HepG2 (cell line): ENCODE results near the gene CLASRP. TPM values are rescaled to one million over a fixed set of nuclear protein-coding genes. Genes with fewer than 3 reads are reported as not detected.
A peak's percentile ranks its signal among the peaks of the same experiment; 100 is the strongest.

Experiments
- EED ChIP-seq: sonication (generic); formaldehyde crosslinking; IDR thresholded peaks from 2 replicates; pipeline ENCODE4 v1.5.0; 2020; ENCODE audit warnings: mild to moderate bottlenecking, missing genetic modification reagents
- GTF2F1 ChIP-seq: fragments of 150-350 bp; IDR thresholded peaks from 2 replicates; pipeline ENCODE4 v1.6.1; 2014; ENCODE audit warnings: low read length
- HCFC1 ChIP-seq: fragments of 150-350 bp; IDR thresholded peaks from 2 replicates; pipeline ENCODE4 v1.6.1; 2014; ENCODE audit warnings: low read depth, low read length
- ISL2 ChIP-seq: sonication (generic); formaldehyde crosslinking; IDR thresholded peaks from 2 replicates; pipeline ENCODE4 v1.5.0; 2020; ENCODE audit warnings: missing genetic modification reagents
- KDM5A ChIP-seq: fragments of 200-600 bp; sonication (generic); IDR thresholded peaks from 2 replicates; pipeline ENCODE4 v1.7.0; 2018; ENCODE audit warnings: antibody characterized with exemption, mild to moderate bottlenecking, low read length, borderline replicate concordance
- MED1 ChIP-seq: sonication (generic); formaldehyde crosslinking; IDR thresholded peaks from 2 replicates; pipeline ENCODE4 v1.4.0; 2020; ENCODE audit warnings: missing genetic modification reagents
- NFKBIZ ChIP-seq: IDR thresholded peaks from 2 replicates; pipeline ENCODE4 v1.6.1; 2018; ENCODE audit warnings: missing genetic modification reagents, missing compliant biosample characterization
- NR1H2 ChIP-seq: sonication (generic); formaldehyde crosslinking; IDR thresholded peaks from 2 replicates; pipeline ENCODE4 v1.8.1; 2022; ENCODE audit warnings: low read depth, missing genetic modification reagents, borderline replicate concordance
- SIN3B ChIP-seq: fragments of 150-350 bp; IDR thresholded peaks from 2 replicates; pipeline ENCODE4 v1.6.1; 2014; ENCODE audit warnings: low read length
- ZFP82 ChIP-seq: sonication (generic); formaldehyde crosslinking; IDR thresholded peaks from 2 replicates; pipeline ENCODE4 v1.5.1; 2020; ENCODE audit warnings: mild to moderate bottlenecking, missing genetic modification reagents, borderline replicate concordance
- ZNF780A ChIP-seq: sonication (generic); formaldehyde crosslinking; IDR thresholded peaks from 2 replicates; pipeline ENCODE4 v1.8.0; 2022; ENCODE audit warnings: mild to moderate bottlenecking, missing genetic modification reagents, moderate library complexity
- ZNF883 ChIP-seq: sonication (generic); formaldehyde crosslinking; IDR thresholded peaks from 2 replicates; pipeline ENCODE4 v1.5.1; 2020; ENCODE audit warnings: mild to moderate bottlenecking, missing genetic modification reagents; ENCODE audit errors: not compliant biosample characterization
- polyA plus RNA-seq, 8 experiments: library from polyadenylated mRNA; depleted of rRNA in 3 of 8; stranded (reverse) in 7 of 8; unstranded in 1 of 8; fragments of >200 nt; fragmentation: Illumina TruSeq in 4 of 8; extraction: Trizol in 4 of 8; gene quantifications; 2 replicates each; pipeline versions ENCODE4 v1.2.1 to v1.2.3, GENCODE V29; 2011 to 2016; ENCODE audit warnings: low read depth in 4 of 8, missing spikeins in 1 of 8, mixed read lengths in 1 of 8; ENCODE audit not compliant: insufficient read depth in 1 of 8
- total RNA-seq, 5 experiments: library from RNA; depleted of rRNA; stranded (reverse); fragments of >200 nt; fragmentation: Illumina TruSeq; extraction: Trizol; gene quantifications; 2 replicates each; pipeline ENCODE4 v1.2.3, GENCODE V29; 2016; ENCODE audit warnings: low read depth in 1 of 5
- TF ChIP-seq, protein P1 (sequence below): sonication (generic); formaldehyde crosslinking; IDR thresholded peaks from 2 replicates; pipeline ENCODE4 v1.4.0; 2020; ENCODE audit warnings: missing genetic modification reagents, borderline replicate concordance
- TF ChIP-seq, protein P2 (sequence below): sonication (generic); formaldehyde crosslinking; IDR thresholded peaks from 2 replicates; pipeline ENCODE4 v1.9.0; 2022; ENCODE audit warnings: low read depth, missing genetic modification reagents
- TF ChIP-seq, protein P3 (sequence below): fragments of 450-650 bp; IDR thresholded peaks from 2 replicates; pipeline ENCODE4 v1.6.1; 2016
- TF ChIP-seq, protein P4 (sequence below): sonication (generic); formaldehyde crosslinking; IDR thresholded peaks from 2 replicates; pipeline ENCODE4 v1.4.0; 2020; ENCODE audit warnings: mild to moderate bottlenecking, missing genetic modification reagents

The CLASRP gene
- total and polyA plus RNA-seq, 2 of the 13 experiments (the other 11 are each of a cell fraction or from before 2014, with no cell fraction given) = 32.0 to 51.4 TPM

DNA sequence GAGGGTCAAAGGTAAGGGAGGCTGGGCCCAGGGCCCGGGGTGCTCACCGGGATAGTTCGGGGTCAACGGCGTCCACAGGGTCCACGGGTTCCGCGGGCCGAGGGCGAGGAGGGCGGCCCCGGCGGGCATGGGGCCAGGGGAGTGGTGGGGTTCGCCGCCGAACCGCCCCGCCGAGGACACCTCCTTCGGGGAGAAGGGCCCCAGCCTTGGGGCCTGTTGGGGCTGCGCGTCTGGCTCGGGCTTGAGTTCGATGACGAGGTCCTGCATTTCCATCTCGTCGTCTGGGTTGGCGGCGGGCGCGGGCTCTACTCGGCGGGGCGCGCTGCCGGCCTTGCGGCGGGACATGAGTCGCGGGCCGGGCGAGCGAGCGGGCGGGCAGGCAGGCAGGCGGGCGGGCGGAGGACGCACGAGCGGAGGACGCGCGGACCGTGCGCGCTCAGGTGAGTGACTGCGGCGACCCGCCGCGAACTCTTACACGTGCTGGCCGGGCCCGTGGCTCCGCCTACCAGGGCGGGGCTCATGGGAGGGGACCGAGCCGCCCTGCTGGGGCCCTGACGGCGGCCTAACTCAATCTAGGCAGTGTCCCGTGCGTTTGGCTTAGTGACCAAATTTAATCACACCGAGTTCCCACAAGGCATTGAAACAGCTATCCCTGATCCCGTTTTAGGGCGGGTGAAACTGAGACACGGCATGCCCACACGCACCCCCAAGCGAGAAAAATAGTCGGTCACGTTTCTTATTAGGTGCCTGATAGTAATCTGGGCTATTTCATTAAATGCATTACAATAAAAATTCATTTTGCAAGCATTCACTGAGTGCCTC is 37.4 kb downstream of the CLASRP start, which contains the start of gene ZNF296 (continued):
- TF ChIP-seq, protein P1, sequence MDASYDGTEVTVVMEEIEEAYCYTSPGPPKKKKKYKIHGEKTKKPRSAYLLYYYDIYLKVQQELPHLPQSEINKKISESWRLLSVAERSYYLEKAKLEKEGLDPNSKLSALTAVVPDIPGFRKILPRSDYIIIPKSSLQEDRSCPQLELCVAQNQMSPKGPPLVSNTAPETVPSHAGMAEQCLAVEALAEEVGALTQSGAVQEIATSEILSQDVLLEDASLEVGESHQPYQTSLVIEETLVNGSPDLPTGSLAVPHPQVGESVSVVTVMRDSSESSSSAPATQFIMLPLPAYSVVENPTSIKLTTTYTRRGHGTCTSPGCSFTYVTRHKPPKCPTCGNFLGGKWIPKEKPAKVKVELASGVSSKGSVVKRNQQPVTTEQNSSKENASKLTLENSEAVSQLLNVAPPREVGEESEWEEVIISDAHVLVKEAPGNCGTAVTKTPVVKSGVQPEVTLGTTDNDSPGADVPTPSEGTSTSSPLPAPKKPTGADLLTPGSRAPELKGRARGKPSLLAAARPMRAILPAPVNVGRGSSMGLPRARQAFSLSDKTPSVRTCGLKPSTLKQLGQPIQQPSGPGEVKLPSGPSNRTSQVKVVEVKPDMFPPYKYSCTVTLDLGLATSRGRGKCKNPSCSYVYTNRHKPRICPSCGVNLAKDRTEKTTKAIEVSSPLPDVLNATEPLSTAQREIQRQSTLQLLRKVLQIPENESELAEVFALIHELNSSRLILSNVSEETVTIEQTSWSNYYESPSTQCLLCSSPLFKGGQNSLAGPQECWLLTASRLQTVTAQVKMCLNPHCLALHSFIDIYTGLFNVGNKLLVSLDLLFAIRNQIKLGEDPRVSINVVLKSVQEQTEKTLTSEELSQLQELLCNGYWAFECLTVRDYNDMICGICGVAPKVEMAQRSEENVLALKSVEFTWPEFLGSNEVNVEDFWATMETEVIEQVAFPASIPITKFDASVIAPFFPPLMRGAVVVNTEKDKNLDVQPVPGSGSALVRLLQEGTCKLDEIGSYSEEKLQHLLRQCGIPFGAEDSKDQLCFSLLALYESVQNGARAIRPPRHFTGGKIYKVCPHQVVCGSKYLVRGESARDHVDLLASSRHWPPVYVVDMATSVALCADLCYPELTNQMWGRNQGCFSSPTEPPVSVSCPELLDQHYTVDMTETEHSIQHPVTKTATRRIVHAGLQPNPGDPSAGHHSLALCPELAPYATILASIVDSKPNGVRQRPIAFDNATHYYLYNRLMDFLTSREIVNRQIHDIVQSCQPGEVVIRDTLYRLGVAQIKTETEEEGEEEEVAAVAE (CRISPR knock-in tag) = 0 out of 2 replicates have a peak, but pooled peaks have one; percentile 24
- TF ChIP-seq, protein P2, sequence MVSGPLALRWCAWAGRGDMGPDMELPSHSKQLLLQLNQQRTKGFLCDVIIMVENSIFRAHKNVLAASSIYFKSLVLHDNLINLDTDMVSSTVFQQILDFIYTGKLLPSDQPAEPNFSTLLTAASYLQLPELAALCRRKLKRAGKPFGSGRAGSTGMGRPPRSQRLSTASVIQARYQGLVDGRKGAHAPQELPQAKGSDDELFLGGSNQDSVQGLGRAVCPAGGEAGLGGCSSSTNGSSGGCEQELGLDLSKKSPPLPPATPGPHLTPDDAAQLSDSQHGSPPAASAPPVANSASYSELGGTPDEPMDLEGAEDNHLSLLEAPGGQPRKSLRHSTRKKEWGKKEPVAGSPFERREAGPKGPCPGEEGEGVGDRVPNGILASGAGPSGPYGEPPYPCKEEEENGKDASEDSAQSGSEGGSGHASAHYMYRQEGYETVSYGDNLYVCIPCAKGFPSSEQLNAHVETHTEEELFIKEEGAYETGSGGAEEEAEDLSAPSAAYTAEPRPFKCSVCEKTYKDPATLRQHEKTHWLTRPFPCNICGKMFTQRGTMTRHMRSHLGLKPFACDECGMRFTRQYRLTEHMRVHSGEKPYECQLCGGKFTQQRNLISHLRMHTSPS (CRISPR knock-in tag) = no peak
- TF ChIP-seq SIN3B (no peak), GTF2F1 (no peak), HCFC1 (no peak), NFKBIZ (CRISPR knock-in tag) (0 out of 2 replicates have a peak, but pooled peaks have one; percentile 35), KDM5A (no peak; the same call in 1 of the 2 replicates), ZNF780A (CRISPR knock-in tag) (no peak), EED (peak; percentile 32; the same call in 1 of the 2 replicates), NR1H2 (CRISPR knock-in tag) (no peak), ISL2 (CRISPR knock-in tag) (peak; percentile 28; the same call in 1 of the 2 replicates), ZNF883 (CRISPR knock-in tag) (no peak), ZFP82 (CRISPR knock-in tag) (no peak), MED1 (peak; percentile 49)
- TF ChIP-seq, protein P3, sequence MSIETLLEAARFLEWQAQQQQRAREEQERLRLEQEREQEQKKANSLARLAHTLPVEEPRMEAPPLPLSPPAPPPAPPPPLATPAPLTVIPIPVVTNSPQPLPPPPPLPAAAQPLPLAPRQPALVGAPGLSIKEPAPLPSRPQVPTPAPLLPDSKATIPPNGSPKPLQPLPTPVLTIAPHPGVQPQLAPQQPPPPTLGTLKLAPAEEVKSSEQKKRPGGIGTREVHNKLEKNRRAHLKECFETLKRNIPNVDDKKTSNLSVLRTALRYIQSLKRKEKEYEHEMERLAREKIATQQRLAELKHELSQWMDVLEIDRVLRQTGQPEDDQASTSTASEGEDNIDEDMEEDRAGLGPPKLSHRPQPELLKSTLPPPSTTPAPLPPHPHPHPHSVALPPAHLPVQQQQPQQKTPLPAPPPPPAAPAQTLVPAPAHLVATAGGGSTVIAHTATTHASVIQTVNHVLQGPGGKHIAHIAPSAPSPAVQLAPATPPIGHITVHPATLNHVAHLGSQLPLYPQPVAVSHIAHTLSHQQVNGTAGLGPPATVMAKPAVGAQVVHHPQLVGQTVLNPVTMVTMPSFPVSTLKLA = peak; percentile 62
- TF ChIP-seq, protein P4, sequence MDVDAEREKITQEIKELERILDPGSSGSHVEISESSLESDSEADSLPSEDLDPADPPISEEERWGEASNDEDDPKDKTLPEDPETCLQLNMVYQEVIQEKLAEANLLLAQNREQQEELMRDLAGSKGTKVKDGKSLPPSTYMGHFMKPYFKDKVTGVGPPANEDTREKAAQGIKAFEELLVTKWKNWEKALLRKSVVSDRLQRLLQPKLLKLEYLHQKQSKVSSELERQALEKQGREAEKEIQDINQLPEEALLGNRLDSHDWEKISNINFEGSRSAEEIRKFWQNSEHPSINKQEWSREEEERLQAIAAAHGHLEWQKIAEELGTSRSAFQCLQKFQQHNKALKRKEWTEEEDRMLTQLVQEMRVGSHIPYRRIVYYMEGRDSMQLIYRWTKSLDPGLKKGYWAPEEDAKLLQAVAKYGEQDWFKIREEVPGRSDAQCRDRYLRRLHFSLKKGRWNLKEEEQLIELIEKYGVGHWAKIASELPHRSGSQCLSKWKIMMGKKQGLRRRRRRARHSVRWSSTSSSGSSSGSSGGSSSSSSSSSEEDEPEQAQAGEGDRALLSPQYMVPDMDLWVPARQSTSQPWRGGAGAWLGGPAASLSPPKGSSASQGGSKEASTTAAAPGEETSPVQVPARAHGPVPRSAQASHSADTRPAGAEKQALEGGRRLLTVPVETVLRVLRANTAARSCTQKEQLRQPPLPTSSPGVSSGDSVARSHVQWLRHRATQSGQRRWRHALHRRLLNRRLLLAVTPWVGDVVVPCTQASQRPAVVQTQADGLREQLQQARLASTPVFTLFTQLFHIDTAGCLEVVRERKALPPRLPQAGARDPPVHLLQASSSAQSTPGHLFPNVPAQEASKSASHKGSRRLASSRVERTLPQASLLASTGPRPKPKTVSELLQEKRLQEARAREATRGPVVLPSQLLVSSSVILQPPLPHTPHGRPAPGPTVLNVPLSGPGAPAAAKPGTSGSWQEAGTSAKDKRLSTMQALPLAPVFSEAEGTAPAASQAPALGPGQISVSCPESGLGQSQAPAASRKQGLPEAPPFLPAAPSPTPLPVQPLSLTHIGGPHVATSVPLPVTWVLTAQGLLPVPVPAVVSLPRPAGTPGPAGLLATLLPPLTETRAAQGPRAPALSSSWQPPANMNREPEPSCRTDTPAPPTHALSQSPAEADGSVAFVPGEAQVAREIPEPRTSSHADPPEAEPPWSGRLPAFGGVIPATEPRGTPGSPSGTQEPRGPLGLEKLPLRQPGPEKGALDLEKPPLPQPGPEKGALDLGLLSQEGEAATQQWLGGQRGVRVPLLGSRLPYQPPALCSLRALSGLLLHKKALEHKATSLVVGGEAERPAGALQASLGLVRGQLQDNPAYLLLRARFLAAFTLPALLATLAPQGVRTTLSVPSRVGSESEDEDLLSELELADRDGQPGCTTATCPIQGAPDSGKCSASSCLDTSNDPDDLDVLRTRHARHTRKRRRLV = no peak
